Stomach (tissue), 4 donors: ENCODE measurements around the gene ADSS1.

Source experiments
- EP300 ChIP-seq: sonication (generic); formaldehyde crosslinking; IDR thresholded peaks from one replicate; pipeline ENCODE4 v1.6.1; 2017; ENCODE audit warnings: antibody characterized with exemption
- POLR2AphosphoS5 ChIP-seq, 3 donors: sonication (generic); formaldehyde crosslinking; IDR thresholded peaks; one replicate each; pipeline ENCODE4 v1.6.1; 2016; ENCODE audit warnings: antibody characterized with exemption in 3 of 3

GRCh38 chr14:104749111-104749649, 25.2 kb downstream of the ADSS1 start:
- TF ChIP-seq POLR2AphosphoS5 (IDR thresholded peaks at IDR 0.05) (peak in 1 of 3 donors; percentile 15), EP300 (no peak)
